ENCODE data around the gene JMJD8.

GRCh38 chr16:675884-676564 is 8.1 kb downstream of the JMJD8 start:
- TF ChIP-seq, protein P1, sequence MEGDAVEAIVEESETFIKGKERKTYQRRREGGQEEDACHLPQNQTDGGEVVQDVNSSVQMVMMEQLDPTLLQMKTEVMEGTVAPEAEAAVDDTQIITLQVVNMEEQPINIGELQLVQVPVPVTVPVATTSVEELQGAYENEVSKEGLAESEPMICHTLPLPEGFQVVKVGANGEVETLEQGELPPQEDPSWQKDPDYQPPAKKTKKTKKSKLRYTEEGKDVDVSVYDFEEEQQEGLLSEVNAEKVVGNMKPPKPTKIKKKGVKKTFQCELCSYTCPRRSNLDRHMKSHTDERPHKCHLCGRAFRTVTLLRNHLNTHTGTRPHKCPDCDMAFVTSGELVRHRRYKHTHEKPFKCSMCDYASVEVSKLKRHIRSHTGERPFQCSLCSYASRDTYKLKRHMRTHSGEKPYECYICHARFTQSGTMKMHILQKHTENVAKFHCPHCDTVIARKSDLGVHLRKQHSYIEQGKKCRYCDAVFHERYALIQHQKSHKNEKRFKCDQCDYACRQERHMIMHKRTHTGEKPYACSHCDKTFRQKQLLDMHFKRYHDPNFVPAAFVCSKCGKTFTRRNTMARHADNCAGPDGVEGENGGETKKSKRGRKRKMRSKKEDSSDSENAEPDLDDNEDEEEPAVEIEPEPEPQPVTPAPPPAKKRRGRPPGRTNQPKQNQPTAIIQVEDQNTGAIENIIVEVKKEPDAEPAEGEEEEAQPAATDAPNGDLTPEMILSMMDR (IDR thresholded peaks at IDR 0.05): no peak
- TF ChIP-seq POLR2A (IDR thresholded peaks at IDR 0.05): no peak

Measured in stomach (tissue), 4 donors.